ENCODE data around the gene CABP7. TPM values are rescaled to one million over a fixed set of nuclear protein-coding genes. Genes with fewer than 3 reads are reported as not detected.

Gene CABP7
- polyA plus RNA-seq, 1 donor (not counting 4 experiments of a cell fraction or from before 2014, with no cell fraction given), result not detected

GRCh38 chr22:29769723-29770321 lies 50.0 kb downstream of the CABP7 start:
- peaks cover 8 to 13% of the 10 kb centered on the region in 2 experiments for H3K36me3 ChIP-seq (ENCODE audit: control insufficient read depth in 2 of 2, extremely low read depth in 1 of 2, insufficient read depth in 2 of 2, low read length in 2 of 2)
- no peaks in the 10 kb centered on the region for H3K27me3 ChIP-seq (ENCODE audit: control insufficient read depth, extremely low read depth, insufficient read depth, low read length)
- H3K27ac ChIP-seq (ENCODE audit: control insufficient read depth, insufficient read depth, low read length), result no peak overlapping the region
- H3K9me1 ChIP-seq (ENCODE audit: control insufficient read depth, extremely low read depth, insufficient read depth, low read length), result no peaks in the 10 kb centered on the region
- no peak overlapping the region for H2AFZ ChIP-seq (ENCODE audit: control insufficient read depth, low read length)
- H3K4me1 ChIP-seq (ENCODE audit: control insufficient read depth, extremely low read depth, insufficient read depth, low read length), result peaks cover 32% of the 10 kb centered on the region
- H3K4me3 ChIP-seq (ENCODE audit: control insufficient read depth in 2 of 3, extremely low read depth in 1 of 3, insufficient read depth in 2 of 3, low read depth in 1 of 3, low read length in 3 of 3), result no peak overlapping the region
- dilution Hi-C loops (cut with MboI; ENCODE audit: extremely low pct_ligation_motif_present, low sequenced_read_pairs), result no loop called here
- FAIRE-seq (no peak), DNase-seq (ENCODE audit: low read depth, low spot score) (no peak)
- H3K79me2 ChIP-seq (ENCODE audit: control insufficient read depth, insufficient read depth, low read length), result peaks cover 34% of the 10 kb centered on the region
- H3K9ac ChIP-seq (ENCODE audit: control insufficient read depth, extremely low read depth, insufficient read depth, low read length), result no peak overlapping the region
- TF ChIP-seq EZH2 (IDR thresholded peaks at IDR 0.05; ENCODE audit: low read length), result no peak
- TF ChIP-seq CTCF (optimal IDR thresholded peaks at IDR 0.05 in 1 of 3, IDR thresholded peaks at IDR 0.05 in 1 of 3, conservative IDR thresholded peaks at IDR 0.05 in 1 of 3; ENCODE audit: extremely low read depth in 1 of 3, insufficient read depth in 2 of 3, low read length in 3 of 3), result no peak
- no peaks in the 10 kb centered on the region for H3K9me3 ChIP-seq (ENCODE audit: control insufficient read depth, low read depth, low read length)
- H3K4me2 ChIP-seq (ENCODE audit: control insufficient read depth, extremely low read depth, insufficient read depth, low read depth, low read length), result no peak overlapping the region
- H4K20me1 ChIP-seq (ENCODE audit: control insufficient read depth, extremely low read depth, insufficient read depth, low read length), result no peaks in the 10 kb centered on the region

- no peak for DNase-seq (ENCODE audit: low read depth, low spot score)
- no peak overlapping the region for H2AFZ ChIP-seq (ENCODE audit: control insufficient read depth, low read length)
Measured at GRCh38 chr22:29772170-29772641, 52.4 kb downstream of the CABP7 start.

More at GRCh38 chr22:29772170-29772641, 52.4 kb downstream of the CABP7 start:
- dilution Hi-C loops (cut with MboI; ENCODE audit: extremely low pct_ligation_motif_present, low sequenced_read_pairs), result no loop called here
- Histone ChIP-seq H3K79me2 (ENCODE audit: control insufficient read depth, insufficient read depth, low read length) (peaks cover 24% of the 10 kb centered on the region), H3K9me3 (ENCODE audit: control insufficient read depth, low read depth, low read length) (no peaks in the 10 kb centered on the region), H3K9me1 (ENCODE audit: control insufficient read depth, extremely low read depth, insufficient read depth, low read length) (no peaks in the 10 kb centered on the region), H3K4me2 (ENCODE audit: control insufficient read depth, extremely low read depth, insufficient read depth, low read depth, low read length) (no peak overlapping the region), H3K4me3 (ENCODE audit: control insufficient read depth in 2 of 3, extremely low read depth in 1 of 3, insufficient read depth in 2 of 3, low read depth in 1 of 3, low read length in 3 of 3) (no peak overlapping the region), H3K27ac (ENCODE audit: control insufficient read depth, insufficient read depth, low read length) (no peak overlapping the region), H3K9ac (ENCODE audit: control insufficient read depth, extremely low read depth, insufficient read depth, low read length) (no peak overlapping the region), H3K36me3 (ENCODE audit: control insufficient read depth in 2 of 2, extremely low read depth in 1 of 2, insufficient read depth in 2 of 2, low read length in 2 of 2) (peaks cover 8 to 13% of the 10 kb centered on the region in 2 experiments), H3K4me1 (ENCODE audit: control insufficient read depth, extremely low read depth, insufficient read depth, low read length) (peaks cover 24% of the 10 kb centered on the region), H4K20me1 (ENCODE audit: control insufficient read depth, extremely low read depth, insufficient read depth, low read length) (no peaks in the 10 kb centered on the region), H3K27me3 (ENCODE audit: control insufficient read depth, extremely low read depth, insufficient read depth, low read length) (no peaks in the 10 kb centered on the region)
- FAIRE-seq, result no peak
- TF ChIP-seq EZH2 (IDR thresholded peaks at IDR 0.05; ENCODE audit: low read length) (no peak), CTCF (optimal IDR thresholded peaks at IDR 0.05 in 1 of 3, IDR thresholded peaks at IDR 0.05 in 1 of 3, conservative IDR thresholded peaks at IDR 0.05 in 1 of 3; ENCODE audit: extremely low read depth in 1 of 3, insufficient read depth in 2 of 3, low read length in 3 of 3) (peak; percentile 58 to 81 (median 61))
